Measurements from ENCODE around the gene WFDC11.

The WFDC11 gene

DNA sequence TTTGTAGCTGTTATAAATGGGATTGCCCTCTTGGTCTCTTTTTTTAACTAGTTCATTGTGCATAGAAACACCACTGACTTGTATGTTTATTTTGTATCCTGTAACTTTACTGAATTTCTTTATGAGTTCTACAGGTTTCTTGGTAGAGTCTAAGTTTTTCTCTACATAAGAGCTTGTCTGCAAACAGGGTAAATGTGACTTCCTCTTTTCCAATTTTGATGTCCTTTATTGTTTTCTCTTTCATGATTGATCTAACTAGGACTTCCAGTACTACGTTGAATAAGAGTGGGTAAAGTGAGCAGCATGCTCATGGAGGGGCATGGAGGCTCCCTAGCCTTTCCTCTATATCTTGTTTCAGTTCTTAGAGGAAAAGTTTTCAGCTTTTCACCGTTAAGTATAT is 43.5 kb downstream of the WFDC11 start:
- DNase-seq (ENCODE audit: low read depth) = no peak

DNA sequence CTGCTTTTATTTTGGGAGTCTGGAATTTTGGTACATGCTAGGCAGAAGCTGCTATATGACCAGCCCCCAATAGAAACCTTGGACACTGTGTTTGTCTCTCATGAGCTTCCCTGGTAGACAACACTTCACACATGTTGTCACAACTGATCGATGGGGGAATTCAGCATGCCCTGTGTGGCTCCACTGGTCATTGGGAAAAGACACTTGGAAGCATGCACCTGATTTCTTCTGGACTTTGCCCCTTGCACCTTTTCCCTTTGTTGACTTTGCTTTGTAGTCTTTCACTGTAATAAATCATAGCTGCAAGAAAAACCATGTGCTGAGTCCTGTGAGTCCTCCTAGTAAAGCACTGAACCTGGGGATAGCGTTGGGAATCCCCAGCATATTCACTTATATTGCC is 48.4 kb downstream of the WFDC11 start:
- DNase-seq (ENCODE audit: low read depth) = no peak

DNA sequence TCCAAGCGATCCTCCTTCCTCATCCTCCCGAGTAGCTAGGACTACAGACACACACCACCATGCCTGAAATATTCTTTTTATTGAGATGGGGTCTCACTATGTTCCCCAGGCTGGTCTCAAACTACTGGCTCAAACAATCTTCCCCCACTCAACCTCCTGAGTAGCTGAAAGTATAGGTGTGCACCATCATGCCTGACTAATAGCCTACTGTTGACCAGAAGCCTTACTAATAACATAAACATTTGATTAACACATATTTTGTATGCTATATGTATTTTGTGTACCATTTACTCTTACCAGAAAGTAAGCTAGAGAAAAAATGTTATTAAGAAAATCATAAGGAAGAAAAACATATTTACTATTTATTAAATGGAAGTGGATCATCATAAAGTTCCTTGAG is 52.4 kb downstream of the WFDC11 start:
- no peak for DNase-seq (ENCODE audit: low read depth)

DNA sequence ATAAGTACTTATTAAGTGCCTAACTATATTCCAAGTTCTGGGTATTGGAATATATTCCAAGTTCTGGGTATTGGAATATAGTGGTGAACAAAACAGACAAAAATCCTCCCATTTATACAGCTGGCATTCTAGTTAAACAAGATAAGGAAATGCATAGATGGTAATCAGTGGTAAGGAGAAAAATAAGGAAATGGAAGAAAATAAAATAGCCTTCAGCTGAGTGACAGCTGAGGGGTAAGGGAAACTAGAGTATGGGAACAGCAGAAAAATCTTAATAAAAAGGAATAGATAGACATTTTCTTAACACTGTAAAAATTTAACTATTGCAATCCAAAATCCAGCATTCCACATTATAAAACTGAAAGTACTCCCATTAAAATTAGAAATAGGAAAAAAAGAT is 57.7 kb downstream of the WFDC11 start:
- DNase-seq (ENCODE audit: low read depth) = no peak

DNA sequence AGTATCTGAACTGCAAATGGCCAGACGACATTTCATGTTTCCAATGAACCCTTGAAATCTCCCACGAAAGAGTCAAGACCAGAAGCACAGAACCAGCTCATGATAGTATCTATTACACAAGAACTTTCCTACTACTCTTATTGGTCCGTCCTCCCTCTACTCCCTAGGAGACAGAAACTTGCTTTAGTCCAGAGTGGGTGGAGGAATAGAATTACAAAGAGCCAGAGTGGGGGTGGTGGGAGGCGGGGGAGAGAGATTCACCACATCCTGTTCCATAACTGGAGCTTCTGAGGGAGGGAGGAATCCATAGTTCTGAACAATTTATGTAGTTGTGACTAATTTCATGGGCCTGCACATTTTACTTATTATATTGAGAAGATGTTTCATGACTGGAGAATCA is 59.0 kb downstream of the WFDC11 start:
- no peak for DNase-seq (ENCODE audit: low read depth)

DNA sequence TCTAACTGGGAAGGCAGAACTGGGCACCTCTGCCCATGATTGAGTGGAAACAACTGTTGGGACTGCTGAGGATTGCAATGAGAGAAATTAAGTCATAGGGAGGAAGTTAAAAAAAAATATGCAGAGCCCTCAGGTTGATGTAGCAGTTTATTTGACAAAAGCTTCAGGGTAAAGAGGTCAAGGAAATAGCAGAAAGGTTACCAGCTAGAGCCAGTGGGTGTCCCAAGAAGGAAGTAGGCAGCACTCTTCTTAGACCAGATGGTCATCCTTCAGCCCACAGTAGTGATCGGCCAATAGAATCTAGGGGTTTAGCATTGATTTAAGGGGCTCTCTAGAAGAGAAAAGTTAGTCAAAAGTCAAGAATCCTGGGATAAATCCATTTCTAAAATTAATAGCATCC is 62.2 kb downstream of the WFDC11 start:
- no peak for DNase-seq (ENCODE audit: low read depth)

All from T follicular helper cell (primary cell).